HG03280 (cell line): ENCODE results near the gene MAML3.

Experiments
- ATAC-seq: cut with Tn5 transposase; IDR thresholded peaks from one replicate; pipeline ENCODE4 v1.9.1; 2021; ENCODE audit warnings: mild to moderate bottlenecking, moderate library complexity; ENCODE audit not compliant: unreplicated experiment

MAML3 gene

DNA sequence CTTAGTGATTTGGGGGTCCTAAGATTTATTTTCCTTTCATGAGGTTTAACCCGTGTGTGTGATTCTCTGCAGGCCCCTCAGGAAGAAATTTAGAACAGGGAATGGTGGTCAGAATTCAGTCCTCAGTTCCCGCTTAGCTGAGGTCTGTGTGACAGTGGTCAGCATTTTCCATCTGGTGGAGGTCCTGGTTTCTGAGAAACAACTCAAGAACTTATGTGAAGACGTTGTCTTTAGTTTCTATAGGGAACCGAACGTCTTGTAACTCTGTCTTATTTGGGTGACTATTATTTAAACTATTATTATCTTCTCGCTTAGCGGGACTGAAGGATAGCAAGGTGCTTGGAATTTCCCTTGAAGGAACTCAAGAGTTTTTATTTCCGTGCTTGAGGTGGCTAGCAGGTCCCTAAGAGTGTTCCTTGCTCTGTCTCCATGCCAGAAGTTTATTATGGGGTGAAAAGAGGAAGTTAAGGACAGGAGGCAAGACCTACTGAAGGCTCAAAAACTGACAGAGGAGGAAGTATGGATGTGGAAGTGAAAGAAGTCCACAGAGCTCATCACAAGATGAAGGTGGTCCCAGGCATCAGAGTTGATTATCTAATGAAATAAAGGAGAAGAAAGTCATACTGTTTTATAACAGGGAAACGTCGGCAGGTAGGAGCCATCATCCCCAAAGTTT lies 479.0 kb downstream of the MAML3 start:
- no peak for ATAC-seq

DNA sequence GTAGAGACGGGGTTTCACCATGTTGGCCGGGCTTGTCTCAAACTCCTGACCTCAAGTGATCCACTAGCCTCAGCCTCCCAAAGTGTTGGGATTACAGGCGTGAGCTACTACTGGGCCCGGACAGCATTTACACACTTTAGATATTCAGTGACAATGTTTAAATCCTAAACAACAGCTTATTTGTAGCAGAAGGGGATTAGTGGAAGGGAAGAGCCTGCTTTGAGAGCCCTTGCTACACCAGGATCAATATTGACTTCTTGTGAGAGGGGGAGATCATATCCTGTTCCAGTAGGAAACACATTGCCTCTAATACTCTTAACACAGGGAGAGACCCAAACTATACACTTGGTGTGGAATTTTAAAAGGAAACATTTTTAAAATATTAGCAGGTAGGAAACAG lies 481.3 kb downstream of the MAML3 start:
- ATAC-seq: no peak

DNA sequence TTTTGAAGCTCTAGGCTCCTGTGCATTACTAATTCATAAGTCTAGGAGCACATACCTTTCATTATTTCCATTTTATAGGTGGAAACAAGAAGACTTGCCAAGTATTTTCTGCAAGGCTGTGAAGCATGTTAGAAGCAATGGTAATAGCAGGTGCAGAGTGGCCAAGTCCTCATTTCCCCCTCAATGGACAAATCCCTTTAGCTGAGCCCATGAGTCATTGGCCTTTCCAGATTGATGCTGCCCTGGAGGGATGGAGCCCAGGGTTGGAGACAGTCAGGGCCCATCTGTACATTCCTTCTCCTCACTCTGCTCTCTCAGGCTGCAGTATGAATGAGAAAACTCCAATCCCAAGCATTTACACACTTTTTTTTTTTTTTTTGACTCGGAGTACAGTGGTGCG lies 481.8 kb downstream of the MAML3 start:
- ATAC-seq: no peak

DNA sequence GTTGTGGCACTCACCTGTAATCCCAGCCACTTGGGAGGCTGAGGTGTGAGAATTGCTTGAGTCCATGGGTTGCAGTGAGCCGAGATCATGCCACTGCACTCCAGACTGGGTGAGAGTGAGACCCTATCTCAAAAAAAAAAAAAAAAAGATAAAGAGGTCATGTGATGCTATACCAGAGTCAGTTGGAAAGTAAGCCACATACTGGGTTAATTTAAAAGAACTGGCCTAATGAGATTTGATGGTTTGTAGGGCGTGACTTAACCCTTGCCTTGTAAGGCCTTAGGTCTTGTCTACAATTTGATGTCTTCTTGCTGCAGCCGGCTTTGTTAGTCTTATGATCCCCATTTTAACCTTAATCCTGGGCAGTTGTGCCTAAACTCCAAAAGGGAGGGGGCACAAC lies 483.2 kb downstream of the MAML3 start:
- ATAC-seq: no peak

DNA sequence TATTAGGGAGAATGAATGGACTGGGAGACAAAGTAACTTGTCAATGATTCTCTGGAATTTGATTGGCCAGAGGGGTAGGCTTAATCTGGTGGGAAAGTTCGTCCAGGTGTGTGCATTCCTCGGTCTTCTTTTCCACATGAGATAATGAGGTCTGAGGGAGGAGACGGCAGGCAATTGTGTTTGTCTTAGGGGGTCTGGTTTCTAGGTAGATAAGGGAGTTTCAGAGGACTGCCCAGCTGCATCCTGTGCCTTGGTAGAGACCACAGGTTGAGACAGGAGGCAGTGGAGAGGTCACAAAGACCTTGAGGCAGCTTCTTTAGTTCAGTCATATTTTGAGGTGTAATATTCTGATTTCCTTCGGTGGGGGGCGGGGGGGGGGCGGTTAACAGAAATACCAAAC lies 484.1 kb downstream of the MAML3 start:
- no peak for ATAC-seq

DNA sequence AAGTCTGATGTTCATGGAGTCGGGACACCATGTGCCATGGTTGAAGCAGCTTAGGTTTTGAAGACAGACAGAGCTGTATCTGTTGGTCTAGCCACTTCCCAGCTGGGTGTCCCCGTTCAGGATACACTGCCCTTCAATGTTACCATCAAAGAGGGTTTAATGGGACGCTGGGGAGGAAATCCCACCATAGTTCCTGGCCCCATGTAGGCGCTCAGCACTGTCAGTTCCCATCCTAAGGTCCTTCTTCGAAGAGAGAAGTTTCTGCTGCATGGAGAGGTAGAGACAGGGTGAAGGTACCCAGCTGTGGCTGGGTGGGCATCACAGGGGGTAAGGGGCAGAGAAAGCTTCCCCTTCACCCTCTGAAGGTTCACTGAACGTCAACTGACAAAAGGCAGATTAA lies 484.6 kb downstream of the MAML3 start:
- ATAC-seq: no peak

DNA sequence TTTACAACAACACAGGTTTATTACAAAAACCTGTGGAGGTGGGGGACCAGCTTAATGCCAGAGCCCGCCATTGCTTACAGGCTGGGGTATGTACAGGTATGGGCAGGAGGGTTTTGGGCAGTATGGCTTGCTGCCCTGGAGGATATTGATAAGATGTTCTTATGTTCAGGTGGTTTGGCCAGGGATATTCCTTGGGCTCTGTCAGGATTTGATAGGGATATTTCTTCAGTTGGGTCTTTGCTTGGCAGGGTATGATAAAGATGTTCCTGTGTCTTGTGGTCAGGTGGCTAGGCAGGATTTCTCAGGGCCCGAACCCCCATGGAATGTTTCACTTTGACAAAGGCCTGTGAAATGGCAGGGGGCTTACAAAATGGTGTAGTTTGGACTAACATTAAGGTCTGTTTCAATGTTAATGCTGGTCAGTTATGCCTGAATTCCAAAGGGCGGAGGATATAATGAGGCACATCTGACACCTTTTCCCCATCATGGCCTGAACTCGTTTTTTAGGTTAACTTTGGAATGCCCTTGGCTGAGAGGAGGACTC lies 485.3 kb downstream of the MAML3 start:
- no peak for ATAC-seq

DNA sequence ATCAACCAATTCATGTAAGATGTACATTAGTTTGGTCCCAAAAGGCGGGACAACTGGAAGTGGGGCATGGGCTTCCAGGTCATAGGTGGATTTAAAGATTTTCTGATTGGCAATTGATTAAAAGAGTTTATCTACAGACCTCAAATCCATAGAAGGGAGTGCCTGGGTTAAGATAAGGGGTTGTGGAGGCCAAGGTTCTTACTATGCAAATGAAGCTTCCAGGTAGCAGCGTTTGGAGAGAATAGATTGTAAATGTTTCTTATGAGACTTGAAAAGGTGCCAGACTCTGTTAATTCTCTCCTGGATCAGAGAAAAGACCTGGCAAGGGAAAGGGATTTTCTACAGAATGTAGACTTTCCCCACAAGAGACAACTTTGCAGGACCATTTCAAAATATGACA lies 485.9 kb downstream of the MAML3 start:
- ATAC-seq: no peak
